Measurements from ENCODE around the gene UVRAG. TPM values are rescaled to one million over a fixed set of nuclear protein-coding genes. Genes with fewer than 3 reads are reported as not detected.

UVRAG gene
- total RNA-seq, 1 donor from 2014 or later: 7.4 TPM

GRCh38 chr11:75783416-75784084 lies 31.5 kb upstream of the UVRAG start:
- no peak for DNase-seq (ENCODE audit: low read depth)
- no peak for TF ChIP-seq CTCF (conservative IDR thresholded peaks at IDR 0.05; ENCODE audit: low read depth, low read length)
- H3K4me3 ChIP-seq (ENCODE audit: low read depth, low read length): no peak overlapping the region

- H3K4me3 ChIP-seq (ENCODE audit: low read depth, low read length): no peak overlapping the region
- TF ChIP-seq CTCF (conservative IDR thresholded peaks at IDR 0.05; ENCODE audit: low read depth, low read length): no peak
- no peak for DNase-seq (ENCODE audit: low read depth)
These were observed 30.9 kb upstream of the UVRAG start for GRCh38 chr11:75784085-75784478.

DNA sequence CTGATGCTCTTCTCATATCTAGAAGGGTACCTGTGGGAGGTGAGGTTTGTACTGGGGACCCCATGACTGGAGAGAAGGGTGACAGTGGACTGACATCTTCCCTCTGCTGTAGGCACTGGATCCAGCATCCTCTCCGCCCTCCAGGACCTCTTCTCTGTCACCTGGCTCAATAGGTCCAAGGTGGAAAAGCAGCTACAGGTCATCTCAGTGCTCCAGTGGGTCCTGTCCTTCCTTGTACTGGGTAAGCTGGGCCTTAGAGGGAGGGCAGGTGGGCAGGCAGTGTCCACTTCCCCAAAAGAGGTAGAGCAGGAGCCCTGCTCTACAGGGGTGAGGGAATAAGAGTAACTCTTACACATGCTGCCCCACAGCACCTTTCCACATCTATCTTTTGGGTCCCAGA lies 30.5 kb upstream of the UVRAG start:
- DNase-seq (ENCODE audit: low read depth): no peak
- TF ChIP-seq CTCF (conservative IDR thresholded peaks at IDR 0.05; ENCODE audit: low read depth, low read length): no peak
- no peak overlapping the region for H3K4me3 ChIP-seq (ENCODE audit: low read depth, low read length)

GRCh38 chr11:75785187-75785586 lies 29.8 kb upstream of the UVRAG start:
- no peak for TF ChIP-seq CTCF (conservative IDR thresholded peaks at IDR 0.05; ENCODE audit: low read depth, low read length)
- no peak for DNase-seq (ENCODE audit: low read depth)

GRCh38 chr11:75786101-75786736 lies 28.8 kb upstream of the UVRAG start:
- no peak overlapping the region for H3K4me3 ChIP-seq (ENCODE audit: low read depth, low read length)
- no peak for TF ChIP-seq CTCF (conservative IDR thresholded peaks at IDR 0.05; ENCODE audit: low read depth, low read length)
- DNase-seq (ENCODE audit: low read depth): no peak

More at GRCh38 chr11:75785187-75785586, 29.8 kb upstream of the UVRAG start:
- no peak overlapping the region for H3K4me3 ChIP-seq (ENCODE audit: low read depth, low read length)

- no peak for DNase-seq (ENCODE audit: low read depth)
- H3K4me3 ChIP-seq (ENCODE audit: low read depth, low read length): no peak overlapping the region
- no peak for TF ChIP-seq CTCF (conservative IDR thresholded peaks at IDR 0.05; ENCODE audit: low read depth, low read length)
These were observed 25.5 kb upstream of the UVRAG start for GRCh38 chr11:75789521-75789920.

- no peak for DNase-seq (ENCODE audit: low read depth)
- TF ChIP-seq CTCF (conservative IDR thresholded peaks at IDR 0.05; ENCODE audit: low read depth, low read length): no peak
- H3K4me3 ChIP-seq (ENCODE audit: low read depth, low read length): no peak overlapping the region
These were observed 24.0 kb upstream of the UVRAG start for GRCh38 chr11:75790986-75791385.

Measured in epithelial cell of proximal tubule (primary cell).